GM12878 (cell line): ENCODE data around the gene GARIN3. TPM values are rescaled to one million over a fixed set of nuclear protein-coding genes. Genes with fewer than 3 reads are reported as not detected.

ENCODE experiments used
- ATAC-seq: fragments of 200-7000 bp; cut with Tn5 transposase; 3 replicates; pipeline ENCODE4 v1.9.1; 2020; ENCODE audit warnings: mild to moderate bottlenecking, moderate library complexity
- BruUV-seq: library from RNA; stranded (reverse); fragments of 400-500 nt; replicated peaks from 2 replicates; lab custom pipeline; 2021; lab: Mats Ljungman, UMichigan
- CTCF ChIA-PET: fragments of 300-600 bp; sonication (Branson Sonifier 250); formaldehyde crosslinking; extraction: SDS; loops from one replicate; lab custom pipeline; 2021; ENCODE audit warnings: inconsistent platforms; lab: Yijun Ruan, JAX
- POLR2A ChIA-PET: fragments of 350-600 bp; formaldehyde crosslinking; extraction: SDS; loops from one replicate; lab custom pipeline; 2021; ENCODE audit warnings: inconsistent platforms; lab: Charles Lee
- RAD21 ChIA-PET: fragments of 300-600 bp; sonication (Branson Sonifier 250); formaldehyde crosslinking; loops from one replicate; lab custom pipeline; 2023; ENCODE audit warnings: antibody characterized with exemption; ENCODE audit not compliant: unreplicated experiment; lab: Charles Lee
- SMC1A ChIA-PET: fragments of 300-600 bp; sonication (Branson Sonifier 250); formaldehyde crosslinking; loops from one replicate; lab custom pipeline; 2023; ENCODE audit not compliant: unreplicated experiment, uncharacterized antibody; lab: Charles Lee
- DNase-seq: peaks from one replicate; pipeline ENCODE4 v3.0.0-alpha.2; 2011; ENCODE audit warnings: low read depth, low spot score
- FAIRE-seq: peaks from 3 replicates; lab custom pipeline; 2011; peaks lifted over from hg19 to GRCh38; lab: Jason Lieb, UNC
- H2AFZ ChIP-seq: 2 replicates; pipeline ENCODE4 v1.6.0; 2011; ENCODE audit warnings: low read depth, low read length, control low read depth; ENCODE audit not compliant: control insufficient read depth
- H3K27ac ChIP-seq: 2 replicates; pipeline ENCODE4 v1.5.1; 2011; ENCODE audit warnings: control low read depth; ENCODE audit not compliant: control insufficient read depth, insufficient read depth
- H3K27me3 ChIP-seq, 2 experiments: replicated peaks in 1 of 2; 2 replicates each; pipeline versions ENCODE4 v1.6.0 to v1.6.1; 2011; ENCODE audit warnings: low read length in 1 of 2; ENCODE audit not compliant: control insufficient read depth in 2 of 2, insufficient read depth in 2 of 2
- H3K36me3 ChIP-seq, 2 experiments: 2 replicates each; pipeline ENCODE4 v1.5.1; 2011; ENCODE audit warnings: low read length in 1 of 2; ENCODE audit not compliant: control insufficient read depth in 2 of 2, insufficient read depth in 2 of 2
- H3K4me1 ChIP-seq: 2 replicates; pipeline ENCODE4 v1.6.1; 2011; ENCODE audit warnings: mild to moderate bottlenecking, low read length, moderate library complexity, mixed read lengths; ENCODE audit not compliant: control insufficient read depth, insufficient read depth
- H3K4me2 ChIP-seq: 2 replicates; pipeline ENCODE4 v1.6.0; 2011; ENCODE audit warnings: control low read depth; ENCODE audit not compliant: control insufficient read depth, insufficient read depth
- H3K4me3 ChIP-seq: fragments of 200-600 bp; sonication (generic); 2 replicates; pipeline ENCODE4 v1.5.1; 2016
- H3K79me2 ChIP-seq: 2 replicates; pipeline ENCODE4 v1.6.0; 2011; ENCODE audit warnings: low read length; ENCODE audit not compliant: control insufficient read depth, insufficient read depth
- H3K9ac ChIP-seq: 2 replicates; pipeline ENCODE4 v1.8.0; 2011; ENCODE audit warnings: low read length, control low read depth, mixed read lengths; ENCODE audit not compliant: control insufficient read depth, insufficient read depth
- H3K9me3 ChIP-seq: replicated peaks from 3 replicates; pipeline ENCODE4 v1.5.1; 2011; ENCODE audit warnings: mild to moderate bottlenecking, low read length; ENCODE audit not compliant: control insufficient read depth, insufficient read depth
- H4K20me1 ChIP-seq: 2 replicates; pipeline ENCODE4 v1.6.0; 2011; ENCODE audit not compliant: control insufficient read depth, insufficient read depth
- BCL11A ChIP-seq: IDR thresholded peaks from 2 replicates; pipeline ENCODE4 v1.6.1; 2011; ENCODE audit warnings: low read depth, low read length
- BMI1 ChIP-seq: fragments of 450-650 bp; IDR thresholded peaks from 2 replicates; pipeline ENCODE4 v1.6.1; 2016; ENCODE audit warnings: mild to moderate bottlenecking, moderate library complexity, borderline replicate concordance
- BRCA1 ChIP-seq: IDR thresholded peaks from 2 replicates; pipeline ENCODE4 v1.6.1; 2011; ENCODE audit warnings: low read depth, low read length, improper control_type of control experiment
- CHD1 ChIP-seq: IDR thresholded peaks from 2 replicates; pipeline ENCODE4 v1.6.1; 2012; ENCODE audit warnings: low read depth, low read length, improper control_type of control experiment
- CREB1 ChIP-seq: IDR thresholded peaks from 2 replicates; pipeline ENCODE4 v1.6.1; 2012; ENCODE audit warnings: low read depth, mild to moderate bottlenecking, inconsistent platforms
- E4F1 ChIP-seq: fragments of 450-650 bp; IDR thresholded peaks from 2 replicates; pipeline ENCODE4 v1.6.1; 2018; ENCODE audit warnings: borderline replicate concordance, mild to moderate bottlenecking; ENCODE audit not compliant: partially characterized antibody
- EED ChIP-seq: sonication (generic); IDR thresholded peaks from 2 replicates; pipeline ENCODE4 v1.6.1; 2016; ENCODE audit warnings: antibody characterized with exemption, low read depth
- ESRRA ChIP-seq: IDR thresholded peaks from 2 replicates; pipeline ENCODE4 v1.6.1; 2012; ENCODE audit warnings: mild to moderate bottlenecking, low read length, improper control_type of control experiment
- FOXM1 ChIP-seq: IDR thresholded peaks from 2 replicates; pipeline ENCODE4 v1.6.1; 2012; ENCODE audit warnings: low read depth, mild to moderate bottlenecking, inconsistent platforms, low read length, moderate library complexity
- HSF1 ChIP-seq: fragments of 150-350 bp; IDR thresholded peaks from 2 replicates; pipeline ENCODE4 v1.6.1; 2014; ENCODE audit warnings: mild to moderate bottlenecking, low read depth, low read length
- RFX5 ChIP-seq: IDR thresholded peaks from 2 replicates; pipeline ENCODE4 v1.6.1; 2011; ENCODE audit warnings: low read depth, low read length, improper control_type of control experiment
- SMAD1 ChIP-seq: fragments of 450-650 bp; IDR thresholded peaks from 2 replicates; pipeline ENCODE4 v1.6.1; 2018; ENCODE audit warnings: mild to moderate bottlenecking, low read depth; ENCODE audit not compliant: partially characterized antibody
- SMARCA5 ChIP-seq: fragments of 450-650 bp; IDR thresholded peaks from 2 replicates; pipeline ENCODE4 v1.6.1; 2017; ENCODE audit warnings: mild to moderate bottlenecking
- TBL1XR1 ChIP-seq: IDR thresholded peaks from 2 replicates; pipeline ENCODE4 v1.6.1; 2012; ENCODE audit warnings: low read depth, low read length, improper control_type of control experiment
- YBX1 ChIP-seq: fragments of 450-650 bp; IDR thresholded peaks from 2 replicates; pipeline ENCODE4 v1.6.1; 2016; ENCODE audit warnings: antibody characterized with exemption
- WGBS: methylation state at CpG from one replicate; pipeline ENCODE4 v1.1.6; 2016; ENCODE audit warnings: low lambda C conversion rate; ENCODE audit not compliant: insufficient replicate concordance, insufficient coverage; ENCODE audit errors: missing lambda C conversion rate; 5-methylcytosine and 5-hydroxymethylcytosine counted together
- in situ Hi-C: fragments of 300-500 bp; cut with MboI; formaldehyde crosslinking; loops from 9 replicates; pipeline ENCODE4 v1.14.3; 2018; ENCODE audit warnings: mixed read lengths
- intact Hi-C: fragments of 100-400 bp; cut with micrococcal nuclease; formaldehyde crosslinking; loops from one replicate; pipeline ENCODE4 v1.14.2; 2022; ENCODE audit not compliant: unreplicated experiment
- polyA plus RNA-seq, 11 experiments: library from polyadenylated mRNA; depleted of rRNA in 4 of 11; unstranded in 6 of 11; stranded (reverse) in 5 of 11; fragments of >200 nt; fragmentation: Nextera tagmentation in 4 of 11; fragmentation: Illumina TruSeq in 1 of 11; extraction: Ambion mirVana in 4 of 11; extraction: Trizol in 1 of 11; gene quantifications; 1 replicate in 1 of 11; 2 replicates in 10 of 11; pipeline versions ENCODE4 v1.2.1 to v1.2.3, GENCODE V29; 2011 to 2016; ENCODE audit warnings: inconsistent platforms in 2 of 11, missing spikeins in 2 of 11, low read depth in 1 of 11
- total RNA-seq, 4 experiments: library from RNA; depleted of rRNA in 3 of 4; stranded (reverse); fragments of >200 nt in 3 of 4; fragmentation: Illumina TruSeq in 1 of 4; extraction: Trizol in 1 of 4; gene quantifications; 2 replicates each; pipeline versions ENCODE4 v1.2.1 to v1.2.3, GENCODE V29; 2013 to 2021
- TF ChIP-seq, protein P1 (sequence below): fragments of 450-650 bp; IDR thresholded peaks from 2 replicates; pipeline ENCODE4 v1.6.1; 2017; ENCODE audit warnings: antibody characterized with exemption, mild to moderate bottlenecking, moderate library complexity

GARIN3 gene
- total and polyA plus RNA-seq, 10 of the 15 experiments (the other 5 are each of a cell fraction or from before 2014, with no cell fraction given) = 0.15 TPM; not detected in 9

DNA sequence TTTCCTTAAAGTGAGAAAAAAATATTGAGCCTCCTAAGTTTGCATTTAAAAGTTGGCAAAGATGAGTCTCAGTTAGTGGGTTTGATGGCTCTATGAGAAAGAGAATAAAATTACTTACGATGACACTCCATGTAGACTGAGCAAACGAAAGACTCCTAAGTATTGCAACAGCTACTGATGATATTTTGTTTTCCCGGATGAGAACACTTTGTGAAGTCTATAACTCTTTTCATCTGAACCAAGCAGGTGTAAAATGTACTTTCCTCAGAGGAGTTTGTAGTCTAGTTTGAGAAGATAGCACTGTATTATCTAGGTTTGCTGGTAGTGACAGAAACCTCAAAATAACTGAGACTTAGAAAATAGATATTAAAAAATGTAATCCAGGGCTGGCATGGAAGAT is 12.9 kb upstream of the GARIN3 start:
- ChIA-PET RAD21 (interaction anchor here (1.2 to 1.6 kb wide), 2 partner anchors 13 to 74 kb away, joined by 3 read pairs; no protein-coding TSS in a partner anchor), CTCF (interaction anchor here (0.6 to 2.2 kb wide), 2 partner anchors 74 to 644 kb away, joined by 3 to 8 read pairs; no protein-coding TSS in a partner anchor), POLR2A (no interaction called here), SMC1A (interaction anchor here (0.6 to 1.6 kb wide), 4 partner anchors 12 to 74 kb away, joined by 3 to 4 read pairs (median 4); no protein-coding TSS in a partner anchor)
- Histone ChIP-seq H3K9me3 (no peaks in the 10 kb centered on the region), H3K9ac (no peak overlapping the region), H3K36me3 (no peaks in the 10 kb centered on the region), H2AFZ (no peak overlapping the region), H3K4me2 (no peak overlapping the region), H3K27me3 (no peaks in the 10 kb centered on the region), H3K4me3 (no peak overlapping the region), H3K27ac (no peak overlapping the region), H3K79me2 (no peaks in the 10 kb centered on the region), H3K4me1 (no peaks in the 10 kb centered on the region), H4K20me1 (no peaks in the 10 kb centered on the region)
- in situ Hi-C loops (no loop called here), intact Hi-C loops (no loop called here)
- ATAC-seq (no peak), DNase-seq (no peak), FAIRE-seq (no peak)
- no peak for TF ChIP-seq SMARCA5
- TF ChIP-seq, protein P1, sequence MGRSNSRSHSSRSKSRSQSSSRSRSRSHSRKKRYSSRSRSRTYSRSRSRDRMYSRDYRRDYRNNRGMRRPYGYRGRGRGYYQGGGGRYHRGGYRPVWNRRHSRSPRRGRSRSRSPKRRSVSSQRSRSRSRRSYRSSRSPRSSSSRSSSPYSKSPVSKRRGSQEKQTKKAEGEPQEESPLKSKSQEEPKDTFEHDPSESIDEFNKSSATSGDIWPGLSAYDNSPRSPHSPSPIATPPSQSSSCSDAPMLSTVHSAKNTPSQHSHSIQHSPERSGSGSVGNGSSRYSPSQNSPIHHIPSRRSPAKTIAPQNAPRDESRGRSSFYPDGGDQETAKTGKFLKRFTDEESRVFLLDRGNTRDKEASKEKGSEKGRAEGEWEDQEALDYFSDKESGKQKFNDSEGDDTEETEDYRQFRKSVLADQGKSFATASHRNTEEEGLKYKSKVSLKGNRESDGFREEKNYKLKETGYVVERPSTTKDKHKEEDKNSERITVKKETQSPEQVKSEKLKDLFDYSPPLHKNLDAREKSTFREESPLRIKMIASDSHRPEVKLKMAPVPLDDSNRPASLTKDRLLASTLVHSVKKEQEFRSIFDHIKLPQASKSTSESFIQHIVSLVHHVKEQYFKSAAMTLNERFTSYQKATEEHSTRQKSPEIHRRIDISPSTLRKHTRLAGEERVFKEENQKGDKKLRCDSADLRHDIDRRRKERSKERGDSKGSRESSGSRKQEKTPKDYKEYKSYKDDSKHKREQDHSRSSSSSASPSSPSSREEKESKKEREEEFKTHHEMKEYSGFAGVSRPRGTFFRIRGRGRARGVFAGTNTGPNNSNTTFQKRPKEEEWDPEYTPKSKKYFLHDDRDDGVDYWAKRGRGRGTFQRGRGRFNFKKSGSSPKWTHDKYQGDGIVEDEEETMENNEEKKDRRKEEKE = no peak
- TF ChIP-seq YBX1 = no peak
- TF ChIP-seq SMAD1 = no peak
- TF ChIP-seq CREB1 = no peak
- no peak for TF ChIP-seq ESRRA
- TF ChIP-seq BCL11A = no peak
- no peak for TF ChIP-seq BMI1
- no peak for TF ChIP-seq FOXM1
- TF ChIP-seq E4F1 = no peak
- TF ChIP-seq BRCA1 = no peak
- TF ChIP-seq EED = no peak
- TF ChIP-seq TBL1XR1 = no peak
- no peak for TF ChIP-seq HSF1
- no peak for TF ChIP-seq RFX5
- TF ChIP-seq CHD1 = no peak
- 65% methylated on average over 3 of the region's 3 CpGs for WGBS
- BruUV-seq = no TSS peak
